ENCODE results near the gene ADIPOR2.

ADIPOR2 gene

DNA sequence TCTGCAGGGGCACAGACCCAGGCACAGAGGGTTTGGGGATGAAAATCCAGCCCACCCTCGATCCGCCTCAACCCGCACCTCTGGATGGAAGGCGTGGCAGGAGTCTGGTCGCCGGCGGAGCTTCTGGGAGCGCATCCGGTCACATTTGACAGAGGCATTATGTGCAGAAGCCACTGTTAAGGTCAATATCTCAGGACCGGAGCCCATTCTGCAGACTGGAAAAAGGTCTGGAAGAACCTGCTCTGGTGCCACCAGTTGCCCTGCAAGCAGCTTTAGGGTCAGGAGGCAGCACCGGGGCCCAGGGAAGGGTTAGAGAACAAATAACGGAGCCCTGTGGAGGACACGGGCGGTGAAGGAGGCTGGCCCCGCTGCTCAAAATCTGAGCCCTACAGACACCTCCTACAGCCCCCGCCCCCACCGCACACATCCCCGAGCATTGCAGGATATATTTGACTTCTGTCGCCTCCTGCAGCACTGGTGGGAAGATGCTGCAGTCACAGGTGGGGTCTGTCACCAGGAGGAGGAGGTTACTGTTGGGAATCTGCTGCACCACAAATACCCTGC, 104.4 kb downstream of the ADIPOR2 start:
- H3K4me3 ChIP-seq (ENCODE audit: low read length), result no peak overlapping the region
- TF ChIP-seq, protein P1, sequence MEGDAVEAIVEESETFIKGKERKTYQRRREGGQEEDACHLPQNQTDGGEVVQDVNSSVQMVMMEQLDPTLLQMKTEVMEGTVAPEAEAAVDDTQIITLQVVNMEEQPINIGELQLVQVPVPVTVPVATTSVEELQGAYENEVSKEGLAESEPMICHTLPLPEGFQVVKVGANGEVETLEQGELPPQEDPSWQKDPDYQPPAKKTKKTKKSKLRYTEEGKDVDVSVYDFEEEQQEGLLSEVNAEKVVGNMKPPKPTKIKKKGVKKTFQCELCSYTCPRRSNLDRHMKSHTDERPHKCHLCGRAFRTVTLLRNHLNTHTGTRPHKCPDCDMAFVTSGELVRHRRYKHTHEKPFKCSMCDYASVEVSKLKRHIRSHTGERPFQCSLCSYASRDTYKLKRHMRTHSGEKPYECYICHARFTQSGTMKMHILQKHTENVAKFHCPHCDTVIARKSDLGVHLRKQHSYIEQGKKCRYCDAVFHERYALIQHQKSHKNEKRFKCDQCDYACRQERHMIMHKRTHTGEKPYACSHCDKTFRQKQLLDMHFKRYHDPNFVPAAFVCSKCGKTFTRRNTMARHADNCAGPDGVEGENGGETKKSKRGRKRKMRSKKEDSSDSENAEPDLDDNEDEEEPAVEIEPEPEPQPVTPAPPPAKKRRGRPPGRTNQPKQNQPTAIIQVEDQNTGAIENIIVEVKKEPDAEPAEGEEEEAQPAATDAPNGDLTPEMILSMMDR (conservative IDR thresholded peaks at IDR 0.05; ENCODE audit: low read length), result no peak
- no peak for DNase-seq (ENCODE audit: low read depth)

DNA sequence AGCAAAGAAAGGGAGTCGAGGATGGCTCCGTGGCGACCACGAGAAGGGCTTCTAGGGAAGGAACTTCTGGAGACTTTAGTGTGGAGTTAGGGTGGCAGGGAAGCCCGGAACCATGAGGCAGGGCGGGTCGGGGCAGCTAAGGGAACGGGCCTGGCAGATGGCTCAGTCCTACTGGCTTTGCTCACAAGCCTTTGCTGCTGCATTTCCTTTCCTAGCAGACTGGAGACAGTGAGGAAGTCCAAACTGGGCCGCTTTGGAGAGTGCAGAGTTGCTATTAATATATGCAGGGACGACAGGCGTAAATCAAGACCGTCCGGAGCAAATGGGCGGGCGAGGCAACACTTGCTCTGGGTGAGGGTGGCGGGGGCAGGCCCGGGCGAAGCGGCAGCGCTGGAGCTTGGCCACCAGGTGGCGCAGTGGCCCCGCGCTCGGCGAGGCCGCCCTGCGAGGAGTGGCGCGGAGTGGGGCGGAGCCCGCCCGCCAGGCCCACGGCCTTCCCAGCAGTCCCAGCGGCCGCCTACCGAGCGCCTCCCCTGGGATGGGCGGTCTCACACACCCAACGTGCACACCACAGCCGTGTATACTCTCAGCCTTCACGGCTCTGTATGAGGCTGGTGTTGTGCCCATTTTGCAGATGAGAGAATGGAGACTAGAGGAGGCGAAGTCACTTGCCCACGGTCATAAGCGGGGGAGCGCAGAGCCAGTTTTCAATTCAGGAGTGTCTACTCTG, 105.1 kb downstream of the ADIPOR2 start:
- H3K4me3 ChIP-seq (ENCODE audit: low read length), result peak overlapping the region; percentile 65
- TF ChIP-seq, protein P1 (conservative IDR thresholded peaks at IDR 0.05; ENCODE audit: low read length), result peak; percentile 55
- DNase-seq (ENCODE audit: low read depth), result peak; percentile 88

DNA sequence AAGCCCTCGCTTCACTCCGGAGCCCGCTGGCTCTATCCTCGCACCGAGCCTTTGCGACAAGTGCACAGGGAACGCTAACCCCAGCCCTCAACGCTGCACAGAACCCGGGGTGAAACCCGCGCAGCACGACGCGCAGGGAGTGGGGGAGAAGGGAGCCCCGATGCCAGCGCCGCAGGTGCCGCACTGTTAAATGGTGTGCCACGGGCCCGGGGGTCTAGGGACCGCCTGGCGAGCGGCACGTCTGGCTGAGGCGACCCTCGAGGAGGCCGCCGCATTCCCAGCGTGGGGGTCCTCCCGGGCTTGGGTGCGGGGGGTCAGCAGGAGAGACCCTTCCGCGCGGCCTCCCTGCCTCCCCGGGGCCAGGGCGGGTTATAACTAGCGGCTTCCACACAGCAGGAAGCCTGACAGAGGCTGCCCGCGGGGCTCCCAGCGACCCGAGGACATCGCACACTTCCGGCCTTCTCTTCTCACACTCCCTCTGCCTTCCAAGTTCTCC, 105.7 kb downstream of the ADIPOR2 start:
- peak; percentile 24 for DNase-seq (ENCODE audit: low read depth)
- TF ChIP-seq, protein P1 (conservative IDR thresholded peaks at IDR 0.05; ENCODE audit: low read length), result no peak
- peak overlapping the region; percentile 65 for H3K4me3 ChIP-seq (ENCODE audit: low read length)

DNA sequence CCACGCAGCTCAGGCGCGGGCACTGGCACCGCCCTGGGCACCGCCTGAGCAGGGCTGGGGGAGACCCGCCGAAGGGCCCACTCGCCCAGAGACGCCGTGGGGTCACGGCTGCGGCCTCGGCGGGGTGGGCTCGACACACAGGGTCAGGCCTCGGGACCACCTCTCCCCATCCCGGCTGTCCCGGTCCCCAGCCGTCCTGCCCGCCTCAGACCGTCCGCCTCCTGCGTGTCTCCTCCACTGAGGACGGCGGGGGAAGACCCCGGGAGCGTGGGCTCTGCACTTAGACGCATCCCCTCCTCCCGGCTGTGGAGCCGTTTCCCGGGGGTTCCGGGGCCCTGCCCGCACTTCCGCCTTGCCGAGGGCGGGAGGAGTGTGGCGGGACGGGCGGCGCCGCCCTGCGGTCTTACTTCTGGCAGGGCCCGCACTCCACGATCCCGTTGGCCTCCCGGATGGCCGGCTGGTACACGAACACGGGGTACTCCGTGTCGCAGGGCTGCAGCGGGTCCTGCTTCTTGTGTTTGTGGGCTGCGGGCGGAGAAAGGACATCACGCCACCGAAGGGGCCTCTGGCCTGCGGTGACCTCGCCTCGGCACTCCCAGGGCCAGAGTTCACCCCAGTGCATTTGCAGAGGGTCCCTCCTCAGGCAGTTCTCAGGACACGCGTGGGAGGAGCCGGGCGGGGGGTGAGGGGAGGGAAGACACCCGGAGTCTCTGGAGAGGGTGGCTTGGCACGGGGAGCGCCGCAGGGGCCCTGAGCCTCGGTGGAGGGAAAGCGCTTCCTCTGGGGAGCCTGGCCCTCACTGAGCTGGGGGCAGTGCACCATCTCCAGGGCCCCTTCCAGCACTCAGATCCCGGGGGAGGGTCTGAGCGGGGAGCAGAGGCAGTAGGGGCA, 106.4 kb downstream of the ADIPOR2 start:
- DNase-seq (ENCODE audit: low read depth), result peak; percentile 26
- TF ChIP-seq, protein P1 (conservative IDR thresholded peaks at IDR 0.05; ENCODE audit: low read length), result no peak
- peak overlapping the region; percentile 65 for H3K4me3 ChIP-seq (ENCODE audit: low read length)

DNA sequence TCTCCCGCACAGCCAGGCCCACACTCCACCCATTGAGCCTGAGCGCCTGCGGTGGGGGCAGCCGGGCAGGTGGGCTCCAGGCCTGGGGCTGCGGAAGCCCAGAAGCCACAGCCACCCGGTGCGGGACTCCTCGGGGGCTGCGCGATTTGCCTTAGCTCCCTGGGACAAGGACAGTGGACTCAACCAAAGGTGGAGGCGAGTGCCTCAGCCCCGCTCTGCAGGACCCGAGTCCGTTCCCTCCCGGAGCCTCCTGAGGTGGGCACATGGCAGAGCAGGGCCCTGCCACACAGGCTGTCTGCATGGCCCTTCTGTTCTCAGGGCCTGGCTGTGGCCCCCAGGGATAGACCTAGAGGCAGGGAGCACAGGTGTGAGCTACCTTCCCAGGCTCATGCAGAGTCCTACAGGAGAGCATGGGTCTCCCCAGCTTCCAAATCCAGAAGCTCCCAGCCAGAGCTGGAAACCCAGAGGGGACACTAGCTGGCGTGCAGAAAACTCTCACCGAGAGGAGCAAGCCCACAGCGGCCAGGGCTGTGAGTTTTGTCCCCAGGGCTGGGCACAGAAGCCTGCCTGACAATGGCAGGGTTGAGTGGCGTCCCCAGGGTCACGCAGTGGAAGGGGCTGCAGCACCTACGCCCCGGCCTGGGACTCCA, 107.2 kb downstream of the ADIPOR2 start:
- TF ChIP-seq, protein P1 (conservative IDR thresholded peaks at IDR 0.05; ENCODE audit: low read length), result no peak
- no peak overlapping the region for H3K4me3 ChIP-seq (ENCODE audit: low read length)
- DNase-seq (ENCODE audit: low read depth), result no peak

DNA sequence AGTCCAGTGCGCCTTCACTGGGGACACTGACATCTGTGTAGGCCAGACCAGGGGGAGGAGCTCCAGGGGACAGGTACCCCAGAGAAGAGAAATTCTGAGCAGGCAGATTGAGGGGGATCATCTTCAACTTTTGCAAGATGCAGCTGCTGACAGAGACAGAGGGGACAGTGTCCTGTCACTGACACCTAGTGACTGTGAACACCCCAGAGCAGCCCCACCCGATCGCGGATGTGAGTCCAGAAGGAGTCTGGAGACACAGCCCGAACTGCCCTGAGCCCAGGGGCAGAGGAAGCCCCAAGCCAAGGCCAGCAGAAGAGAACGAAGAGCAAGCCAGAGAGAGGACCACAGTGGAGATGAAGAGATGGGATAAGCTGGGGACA, 107.8 kb downstream of the ADIPOR2 start:
- no peak overlapping the region for H3K4me3 ChIP-seq (ENCODE audit: low read length)
- no peak for DNase-seq (ENCODE audit: low read depth)
- TF ChIP-seq, protein P1 (conservative IDR thresholded peaks at IDR 0.05; ENCODE audit: low read length), result no peak
